A673 (cell line): ENCODE measurements around the gene CIAO2B.

Source experiments
- CTCF ChIP-seq: fragments of 300-800, 200-600 bp; sonication (generic); conservative IDR thresholded peaks from 2 replicates; pipeline ENCODE4 v1.5.1; 2017; ENCODE audit warnings: low read depth, mild to moderate bottlenecking, antibody characterized with exemption, low read length, moderate library complexity, mixed read lengths
- EZH2 ChIP-seq: fragments of 200-600 bp; sonication (generic); IDR thresholded peaks from 2 replicates; pipeline ENCODE4 v1.6.1; 2017; ENCODE audit warnings: borderline replicate concordance, low read depth, mild to moderate bottlenecking, mixed read lengths, antibody characterized with exemption, low read length; ENCODE audit not compliant: poor library complexity, severe bottlenecking

DNA sequence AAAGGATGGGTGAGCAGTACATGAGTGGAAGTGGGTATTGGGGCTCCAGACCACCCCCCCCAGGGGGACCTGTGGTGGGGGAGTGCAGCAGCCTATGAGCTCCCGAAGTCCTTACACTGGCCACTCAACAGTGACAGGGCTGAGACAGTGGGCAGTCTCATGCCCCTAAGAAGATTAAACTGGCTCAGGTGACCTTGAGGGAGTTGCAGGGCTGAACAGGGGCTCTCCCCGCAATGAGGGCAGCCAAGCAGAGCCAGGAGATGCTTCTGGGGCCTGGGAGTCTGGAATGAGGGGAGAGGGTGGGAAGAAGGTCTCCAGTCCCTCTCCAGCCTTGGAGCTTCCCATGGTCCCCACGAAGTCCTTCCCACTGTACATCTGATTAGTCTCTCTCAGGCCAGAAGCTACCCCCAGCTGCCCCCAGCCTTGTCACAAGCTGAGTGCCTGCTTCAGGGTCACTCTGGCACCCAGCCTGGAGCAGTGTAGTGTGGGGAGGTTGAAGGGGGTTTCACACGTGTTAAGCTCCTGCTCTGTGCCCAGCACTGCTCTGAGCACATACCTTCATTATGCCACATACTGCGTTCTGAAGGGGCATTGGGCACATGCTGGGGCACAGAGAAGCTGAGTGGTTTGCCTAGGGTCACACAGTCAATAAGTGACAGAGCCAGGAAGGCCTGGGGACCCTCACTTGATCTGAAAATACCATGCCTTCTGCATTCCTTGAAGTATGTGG is 14.5 kb downstream of the CIAO2B start:
- TF ChIP-seq CTCF, result no peak
- no peak for TF ChIP-seq EZH2
